OCI-LY3 (cell line): ENCODE measurements around the gene LIN7B.

ENCODE experiments used
- H2AFZ ChIP-seq: fragments of 200-600, 300-600 bp; shearing (Covaris generic); 2 replicates; pipeline ENCODE4 v1.6.0; 2014; ENCODE audit warnings: antibody characterized with exemption, low read depth, low read length
- H3K27ac ChIP-seq: fragments of 200-600, 300-600 bp; sonication (generic); 2 replicates; pipeline ENCODE4 v1.5.1; 2014; ENCODE audit warnings: mild to moderate bottlenecking, low read length, moderate library complexity, mixed read lengths
- H3K27me3 ChIP-seq: fragments of 200-600, 300-600 bp; sonication (generic); 2 replicates; pipeline ENCODE4 v1.6.1; 2014; ENCODE audit warnings: low read depth, low read length, mixed read lengths
- H3K36me3 ChIP-seq: fragments of 200-600, 300-600 bp; sonication (generic); replicated peaks from 2 replicates; pipeline ENCODE3; 2014; ENCODE audit warnings: low read depth, low read length, mixed read lengths
- H3K4me1 ChIP-seq: fragments of 300-600, 200-600 bp; sonication (generic); 2 replicates; pipeline ENCODE4 v1.6.1; 2014; ENCODE audit warnings: low read length, mixed read lengths
- H3K4me2 ChIP-seq: fragments of 200-600, 300-600 bp; sonication (generic); 2 replicates; pipeline ENCODE4 v1.6.1; 2014; ENCODE audit warnings: low read length, mixed read lengths
- H3K4me3 ChIP-seq: fragments of 300-600, 200-600 bp; sonication (generic); 2 replicates; pipeline ENCODE4 v1.5.1; 2014; ENCODE audit warnings: antibody characterized with exemption, mild to moderate bottlenecking, low read length, moderate library complexity
- H3K79me2 ChIP-seq: fragments of 300-600, 200-600 bp; shearing (Covaris generic); 2 replicates; pipeline ENCODE4 v1.6.1; 2014; ENCODE audit warnings: mild to moderate bottlenecking, low read length, mixed read lengths
- H3K9ac ChIP-seq: fragments of 300-600, 200-600 bp; shearing (Covaris generic); 2 replicates; pipeline ENCODE4 v1.6.0; 2014; ENCODE audit warnings: mild to moderate bottlenecking, low read length, moderate library complexity
- H3K9me3 ChIP-seq: fragments of 200-600, 300-600 bp; shearing (Covaris generic); 2 replicates; pipeline ENCODE4 v1.6.1; 2014; ENCODE audit warnings: low read length, mixed read lengths; ENCODE audit not compliant: insufficient read depth
- H4K20me1 ChIP-seq: fragments of 200-600, 300-600 bp; sonication (generic); 2 replicates; pipeline ENCODE4 v1.6.1; 2016; ENCODE audit warnings: low read length, mixed read lengths; ENCODE audit not compliant: insufficient read depth
- EZH2phosphoT487 ChIP-seq: fragments of 200-600 bp; shearing (Covaris generic); IDR thresholded peaks from 2 replicates; pipeline ENCODE4 v1.6.1; 2018; ENCODE audit warnings: antibody characterized with exemption, mixed run types, low read depth
- TF ChIP-seq, protein P1 (sequence below): fragments of 200-600, 300-600 bp; sonication (generic); IDR thresholded peaks from 2 replicates; pipeline ENCODE4 v1.5.1; 2014; ENCODE audit warnings: antibody characterized with exemption, low read length, low read depth

Gene LIN7B

GRCh38 chr19:49091391-49092038 is 22.7 kb upstream of the LIN7B start:
- no peak overlapping the region for H3K9ac ChIP-seq
- H4K20me1 ChIP-seq: peaks cover 55% of the 10 kb centered on the region
- peaks cover 10% of the 10 kb centered on the region for H3K4me1 ChIP-seq
- H3K4me3 ChIP-seq: no peak overlapping the region
- no peaks in the 10 kb centered on the region for H3K27me3 ChIP-seq
- H2AFZ ChIP-seq: no peak overlapping the region
- no peak overlapping the region for H3K27ac ChIP-seq
- no peak overlapping the region for H3K4me2 ChIP-seq
- peaks cover 68% of the 10 kb centered on the region for H3K36me3 ChIP-seq
- no peak for TF ChIP-seq EZH2phosphoT487
- TF ChIP-seq, protein P1, sequence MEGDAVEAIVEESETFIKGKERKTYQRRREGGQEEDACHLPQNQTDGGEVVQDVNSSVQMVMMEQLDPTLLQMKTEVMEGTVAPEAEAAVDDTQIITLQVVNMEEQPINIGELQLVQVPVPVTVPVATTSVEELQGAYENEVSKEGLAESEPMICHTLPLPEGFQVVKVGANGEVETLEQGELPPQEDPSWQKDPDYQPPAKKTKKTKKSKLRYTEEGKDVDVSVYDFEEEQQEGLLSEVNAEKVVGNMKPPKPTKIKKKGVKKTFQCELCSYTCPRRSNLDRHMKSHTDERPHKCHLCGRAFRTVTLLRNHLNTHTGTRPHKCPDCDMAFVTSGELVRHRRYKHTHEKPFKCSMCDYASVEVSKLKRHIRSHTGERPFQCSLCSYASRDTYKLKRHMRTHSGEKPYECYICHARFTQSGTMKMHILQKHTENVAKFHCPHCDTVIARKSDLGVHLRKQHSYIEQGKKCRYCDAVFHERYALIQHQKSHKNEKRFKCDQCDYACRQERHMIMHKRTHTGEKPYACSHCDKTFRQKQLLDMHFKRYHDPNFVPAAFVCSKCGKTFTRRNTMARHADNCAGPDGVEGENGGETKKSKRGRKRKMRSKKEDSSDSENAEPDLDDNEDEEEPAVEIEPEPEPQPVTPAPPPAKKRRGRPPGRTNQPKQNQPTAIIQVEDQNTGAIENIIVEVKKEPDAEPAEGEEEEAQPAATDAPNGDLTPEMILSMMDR: no peak
- H3K79me2 ChIP-seq: peaks cover 98% of the 10 kb centered on the region
- no peaks in the 10 kb centered on the region for H3K9me3 ChIP-seq

GRCh38 chr19:49092686-49093085 is 21.5 kb upstream of the LIN7B start:
- Histone ChIP-seq H3K4me3 (no peak overlapping the region), H2AFZ (no peak overlapping the region), H3K4me2 (no peak overlapping the region)

DNA sequence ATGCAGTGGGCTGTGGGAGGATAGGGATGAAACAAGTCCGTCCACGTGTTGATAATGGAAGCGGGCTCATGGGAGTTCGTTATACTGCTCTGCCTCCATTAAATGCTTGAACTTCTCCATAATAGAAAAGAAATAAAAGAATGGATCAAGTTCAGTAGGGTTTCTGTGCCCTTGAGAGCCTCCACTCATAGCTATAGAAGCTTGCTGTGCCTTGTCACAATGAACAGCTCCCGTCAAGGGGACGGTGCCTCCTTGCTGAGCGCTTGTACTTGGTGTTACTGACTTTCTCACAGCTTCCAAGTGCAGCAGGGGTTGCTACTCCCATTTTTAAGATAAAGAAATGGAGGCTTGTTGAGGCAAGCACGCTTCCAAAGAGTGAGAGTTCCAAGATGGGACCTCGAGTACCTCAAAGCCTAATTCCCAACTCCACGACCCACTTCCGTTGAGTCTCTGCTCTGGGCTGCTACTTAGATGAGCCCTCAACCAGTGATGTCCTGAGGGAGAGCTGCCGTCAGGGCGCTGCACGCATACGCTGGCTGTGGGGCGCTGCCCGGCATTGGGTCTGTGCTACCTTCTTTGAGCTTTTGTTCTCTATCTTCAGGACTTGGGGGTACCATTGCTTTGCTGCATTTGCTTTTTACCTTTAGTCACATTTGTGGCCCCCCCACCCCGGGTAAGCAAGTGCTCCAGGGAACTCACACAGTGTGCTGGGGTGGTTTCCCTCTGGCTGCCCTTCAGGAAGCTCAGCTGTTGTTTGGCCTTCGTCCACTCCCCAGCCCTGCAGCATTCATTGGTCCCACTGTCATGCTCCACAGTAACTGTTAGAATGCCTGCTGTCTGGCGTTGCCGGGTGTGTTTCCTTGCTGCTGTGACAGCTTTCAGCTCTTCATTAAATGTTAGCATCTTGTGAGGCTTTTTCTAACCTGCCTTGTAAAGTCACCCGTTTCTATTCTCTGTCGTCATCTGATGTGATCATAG is 19.4 kb upstream of the LIN7B start:
- Histone ChIP-seq H3K4me1 (no peaks in the 10 kb centered on the region), H3K9ac (no peak overlapping the region), H3K27ac (no peak overlapping the region), H2AFZ (no peak overlapping the region), H3K9me3 (no peaks in the 10 kb centered on the region), H4K20me1 (peaks cover 50% of the 10 kb centered on the region), H3K36me3 (peaks cover 68% of the 10 kb centered on the region), H3K4me3 (no peak overlapping the region), H3K27me3 (no peaks in the 10 kb centered on the region), H3K79me2 (peaks cover 84% of the 10 kb centered on the region), H3K4me2 (no peak overlapping the region)
- no peak for TF ChIP-seq EZH2phosphoT487
- TF ChIP-seq, protein P1: no peak

More at GRCh38 chr19:49092686-49093085, 21.5 kb upstream of the LIN7B start:
- peaks cover 63% of the 10 kb centered on the region for H3K36me3 ChIP-seq
- peaks cover 91% of the 10 kb centered on the region for H3K79me2 ChIP-seq
- H4K20me1 ChIP-seq: peaks cover 50% of the 10 kb centered on the region
- H3K4me1 ChIP-seq: no peaks in the 10 kb centered on the region
- H3K9me3 ChIP-seq: no peaks in the 10 kb centered on the region
- no peak overlapping the region for H3K27ac ChIP-seq
- no peak overlapping the region for H3K9ac ChIP-seq
- TF ChIP-seq, protein P1: no peak
- TF ChIP-seq EZH2phosphoT487: no peak
- no peaks in the 10 kb centered on the region for H3K27me3 ChIP-seq
